Measurements from ENCODE around the gene WASF2.

GRCh38 chr1:27360159-27361043 lies 129.6 kb downstream of the WASF2 start:
- TF ChIP-seq CTCF (conservative IDR thresholded peaks at IDR 0.05 in 1 of 2, IDR thresholded peaks at IDR 0.05 in 1 of 2; ENCODE audit: low read depth in 1 of 2, low read length in 2 of 2), result no peak
- TF ChIP-seq EZH2 (IDR thresholded peaks at IDR 0.05; ENCODE audit: low read length, missing control alignments), result no peak
